Activated CD8-positive, alpha-beta memory T cell treated with anti-CD3 and anti-CD28 coated beads, Interleukin-2, amount 50 U/mL, for 48 hours (primary cell): ENCODE results near the gene MRPS33.
"Not testable (repeated sequence)": the region's sequence is repeated elsewhere in the genome, so short reads cannot be mapped to it uniquely, and the experiment has no call there.

Experiments used
- DNase-seq: peaks from one replicate; pipeline ENCODE4 v3.0.0-alpha.2; 2020

The MRPS33 gene

GRCh38 chr7:141012044-141012685 lies 2.6 kb downstream of the MRPS33 start:
- DNase-seq = peak; percentile 72

GRCh38 chr7:141011443-141011842 lies 3.3 kb downstream of the MRPS33 start:
- DNase-seq = no peak

- DNase-seq = no peak
These were observed 11.3 kb downstream of the MRPS33 start for GRCh38 chr7:141003172-141004065.

GRCh38 chr7:141001546-141001945 lies 13.2 kb downstream of the MRPS33 start:
- no peak for DNase-seq

- DNase-seq = no peak
These were observed 13.6 kb downstream of the MRPS33 start for GRCh38 chr7:141001122-141001521.

GRCh38 chr7:140998715-140999114 lies 16.0 kb downstream of the MRPS33 start:
- no peak for DNase-seq

- DNase-seq = no peak
These were observed 22.3 kb downstream of the MRPS33 start for GRCh38 chr7:140992422-140992821.

GRCh38 chr7:140990193-140990962 lies 24.4 kb downstream of the MRPS33 start:
- DNase-seq = no peak

GRCh38 chr7:140989068-140989467 lies 25.7 kb downstream of the MRPS33 start:
- no peak for DNase-seq

GRCh38 chr7:140983802-140984201 lies 30.9 kb downstream of the MRPS33 start:
- no peak for DNase-seq

GRCh38 chr7:140982508-140982907 lies 32.2 kb downstream of the MRPS33 start:
- DNase-seq = no peak

- DNase-seq = no peak
These were observed 32.8 kb downstream of the MRPS33 start for GRCh38 chr7:140981951-140982350.

GRCh38 chr7:140977741-140978140 lies 37.0 kb downstream of the MRPS33 start:
- DNase-seq = no peak

- no peak for DNase-seq
These were observed 41.6 kb downstream of the MRPS33 start for GRCh38 chr7:140972876-140973829.

- DNase-seq = no peak
These were observed 42.4 kb downstream of the MRPS33 start for GRCh38 chr7:140972344-140972743.

GRCh38 chr7:140967438-140967837 lies 47.3 kb downstream of the MRPS33 start:
- DNase-seq = no peak

GRCh38 chr7:140966561-140967233 lies 48.1 kb downstream of the MRPS33 start:
- no peak for DNase-seq

GRCh38 chr7:140961117-140961516 lies 53.6 kb downstream of the MRPS33 start:
- no peak for DNase-seq

- DNase-seq = not testable (repeated sequence)
These were observed 57.8 kb downstream of the MRPS33 start for GRCh38 chr7:140956997-140957396.
